Hepatocyte (in vitro differentiated cells): ENCODE data around the gene KIF6. TPM values are rescaled to one million over a fixed set of nuclear protein-coding genes. Genes with fewer than 3 reads are reported as not detected.
"Not testable (repeated sequence)": the region's sequence is repeated elsewhere in the genome, so short reads cannot be mapped to it uniquely, and the experiment has no call there.

Experiments used
- DNase-seq: peaks from one replicate; pipeline ENCODE4 v3.0.0-alpha.2; 2016; ENCODE audit warnings: low spot score
- H2AFZ ChIP-seq: fragments of 200-600 bp; sonication (generic); 2 replicates; pipeline ENCODE4 v1.6.0; 2016; ENCODE audit warnings: antibody characterized with exemption, mild to moderate bottlenecking
- H3K27ac ChIP-seq: fragments of 200-600 bp; sonication (generic); 2 replicates; pipeline ENCODE4 v1.5.1; 2016; ENCODE audit warnings: mild to moderate bottlenecking
- H3K27me3 ChIP-seq: fragments of 200-600 bp; sonication (generic); 2 replicates; pipeline ENCODE4 v1.6.1; 2016
- H3K36me3 ChIP-seq: fragments of 200-600 bp; sonication (generic); replicated peaks from 2 replicates; pipeline ENCODE4 v1.5.1; 2016; ENCODE audit warnings: low read depth; ENCODE audit not compliant: insufficient read depth
- H3K4me1 ChIP-seq: fragments of 200-600 bp; sonication (generic); 2 replicates; pipeline ENCODE4 v1.5.1; 2016; ENCODE audit warnings: mild to moderate bottlenecking, moderate library complexity; ENCODE audit not compliant: insufficient read depth
- H3K4me2 ChIP-seq: fragments of 200-600 bp; sonication (generic); 2 replicates; pipeline ENCODE4 v1.6.0; 2016
- H3K4me3 ChIP-seq: fragments of 200-600 bp; sonication (generic); 2 replicates; pipeline ENCODE4 v1.5.1; 2016; ENCODE audit warnings: mild to moderate bottlenecking
- H3K79me2 ChIP-seq: fragments of 200-600 bp; sonication (generic); 2 replicates; pipeline ENCODE4 v1.6.0; 2017; ENCODE audit warnings: mild to moderate bottlenecking
- H3K9me2 ChIP-seq: fragments of 200-600 bp; sonication (generic); replicated peaks from 2 replicates; pipeline ENCODE4 v1.6.0; 2017; ENCODE audit warnings: mild to moderate bottlenecking; ENCODE audit not compliant: insufficient read depth
- H3K9me3 ChIP-seq: fragments of 200-600 bp; sonication (generic); 2 replicates; pipeline ENCODE4 v1.5.1; 2016; ENCODE audit warnings: low read depth, mild to moderate bottlenecking
- H4K20me1 ChIP-seq: fragments of 200-600 bp; sonication (generic); 2 replicates; pipeline ENCODE4 v1.6.0; 2016; ENCODE audit warnings: mild to moderate bottlenecking; ENCODE audit not compliant: insufficient read depth, poor library complexity, severe bottlenecking
- EZH2 ChIP-seq: fragments of 200-600 bp; sonication (generic); IDR thresholded peaks from 2 replicates; pipeline ENCODE4 v1.6.1; 2016; ENCODE audit warnings: antibody characterized with exemption, mild to moderate bottlenecking, borderline replicate concordance
- EZH2phosphoT487 ChIP-seq: fragments of 200-600 bp; sonication (generic); IDR thresholded peaks from one replicate; pipeline ENCODE4 v1.6.1; 2018; ENCODE audit warnings: antibody characterized with exemption, mild to moderate bottlenecking, low read depth, moderate library complexity; ENCODE audit not compliant: unreplicated experiment, severe bottlenecking
- WGBS: methylation state at CpG from one replicate; pipeline ENCODE4 v1.1.6; 2016; ENCODE audit warnings: low lambda C conversion rate; ENCODE audit errors: missing lambda C conversion rate; 5-methylcytosine and 5-hydroxymethylcytosine counted together
- polyA plus RNA-seq: library from polyadenylated mRNA; unstranded; fragments of >200 nt; fragmentation: Nextera tagmentation; extraction: Ambion mirVana; gene quantifications from 2 replicates; pipeline ENCODE4 v1.2.1, GENCODE V29; 2016
- total RNA-seq: library from RNA; depleted of rRNA; stranded (reverse); fragments of >200 nt; gene quantifications from 2 replicates; pipeline ENCODE4 v1.2.3, GENCODE V29; 2014
- TF ChIP-seq, protein P1 (sequence below): fragments of 200-600 bp; sonication (generic); IDR thresholded peaks from 2 replicates; pipeline ENCODE4 v1.5.1; 2016; ENCODE audit warnings: antibody characterized with exemption, mild to moderate bottlenecking; ENCODE audit not compliant: poor library complexity

KIF6 gene
- total and polyA plus RNA-seq, 2 experiments from 2014 or later, result 0.87 to 2.3 TPM

DNA sequence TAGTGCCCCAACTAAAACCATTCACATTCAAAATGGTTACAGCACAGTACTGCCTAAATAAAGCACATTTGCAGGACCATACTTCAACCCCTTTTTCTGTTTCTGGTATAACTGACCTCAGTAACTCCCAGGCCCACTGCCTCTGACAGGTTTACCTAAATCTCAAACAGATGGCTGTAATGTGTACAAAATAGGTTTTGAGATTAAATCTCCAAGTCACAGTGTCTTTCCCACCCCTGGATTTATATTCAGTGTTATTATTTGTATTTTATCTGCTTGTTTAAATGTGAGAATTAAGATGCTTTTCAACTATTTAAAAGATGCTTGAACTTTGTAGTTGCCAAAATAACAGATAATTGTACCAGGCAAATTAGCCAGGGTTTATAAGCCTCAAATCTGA lies 4.7 kb upstream of the KIF6 start:
- DNase-seq, result no peak
- Histone ChIP-seq H3K79me2 (no peaks in the 10 kb centered on the region), H2AFZ (no peak overlapping the region), H3K27me3 (peaks cover 3% of the 10 kb centered on the region), H3K36me3 (no peaks in the 10 kb centered on the region), H3K9me2 (no peaks in the 10 kb centered on the region), H3K9me3 (no peaks in the 10 kb centered on the region), H3K4me2 (no peak overlapping the region), H4K20me1 (no peaks in the 10 kb centered on the region), H3K4me1 (no peaks in the 10 kb centered on the region), H3K27ac (no peak overlapping the region), H3K4me3 (no peak overlapping the region)
- TF ChIP-seq, protein P1, sequence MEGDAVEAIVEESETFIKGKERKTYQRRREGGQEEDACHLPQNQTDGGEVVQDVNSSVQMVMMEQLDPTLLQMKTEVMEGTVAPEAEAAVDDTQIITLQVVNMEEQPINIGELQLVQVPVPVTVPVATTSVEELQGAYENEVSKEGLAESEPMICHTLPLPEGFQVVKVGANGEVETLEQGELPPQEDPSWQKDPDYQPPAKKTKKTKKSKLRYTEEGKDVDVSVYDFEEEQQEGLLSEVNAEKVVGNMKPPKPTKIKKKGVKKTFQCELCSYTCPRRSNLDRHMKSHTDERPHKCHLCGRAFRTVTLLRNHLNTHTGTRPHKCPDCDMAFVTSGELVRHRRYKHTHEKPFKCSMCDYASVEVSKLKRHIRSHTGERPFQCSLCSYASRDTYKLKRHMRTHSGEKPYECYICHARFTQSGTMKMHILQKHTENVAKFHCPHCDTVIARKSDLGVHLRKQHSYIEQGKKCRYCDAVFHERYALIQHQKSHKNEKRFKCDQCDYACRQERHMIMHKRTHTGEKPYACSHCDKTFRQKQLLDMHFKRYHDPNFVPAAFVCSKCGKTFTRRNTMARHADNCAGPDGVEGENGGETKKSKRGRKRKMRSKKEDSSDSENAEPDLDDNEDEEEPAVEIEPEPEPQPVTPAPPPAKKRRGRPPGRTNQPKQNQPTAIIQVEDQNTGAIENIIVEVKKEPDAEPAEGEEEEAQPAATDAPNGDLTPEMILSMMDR, result no peak
- TF ChIP-seq EZH2, result no peak
- TF ChIP-seq EZH2phosphoT487, result no peak

DNA sequence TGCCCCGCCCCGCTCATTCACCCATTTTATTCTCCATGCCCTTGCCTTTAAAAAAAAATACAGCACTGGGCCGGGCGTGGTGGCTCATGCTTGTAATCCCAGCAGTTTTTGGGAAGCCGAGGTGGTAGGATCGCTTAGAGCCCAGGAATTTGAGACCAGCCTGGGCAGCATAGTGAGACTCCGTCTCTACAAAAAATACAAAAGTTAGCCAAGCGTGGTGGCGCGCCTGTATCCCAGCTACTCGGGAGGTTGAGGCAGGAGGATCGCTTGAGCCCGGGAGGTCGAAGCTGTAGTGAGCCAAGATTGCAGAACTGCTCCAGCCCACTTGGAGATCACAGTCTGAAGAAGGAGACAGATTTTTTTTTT lies 407 bp upstream of the KIF6 start:
- H3K27ac ChIP-seq, result no peak overlapping the region
- DNase-seq, result no peak
- TF ChIP-seq, protein P1, result no peak
- TF ChIP-seq EZH2phosphoT487, result no peak
- no peak for TF ChIP-seq EZH2

DNA sequence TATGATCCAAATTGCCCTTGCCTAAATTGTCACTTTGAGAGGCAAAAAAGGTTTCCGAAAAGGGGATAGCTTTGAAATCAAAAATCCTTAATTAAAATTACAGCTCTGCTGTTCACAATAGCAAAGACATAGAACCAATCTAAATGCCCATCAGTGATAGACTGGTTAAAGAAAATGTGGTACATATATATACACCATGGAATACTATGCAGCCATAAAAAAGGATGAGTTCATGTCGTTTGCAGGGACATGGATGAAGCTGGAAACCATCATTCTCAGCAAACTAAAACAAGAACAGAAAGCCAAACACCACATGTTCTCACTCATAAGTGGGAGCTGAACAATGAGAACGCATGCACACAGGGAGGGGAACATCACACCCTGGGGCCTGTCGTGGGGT lies 1.9 kb downstream of the KIF6 start:
- H3K27me3 ChIP-seq, H3K9me2 ChIP-seq, H3K36me3 ChIP-seq, DNase-seq, H4K20me1 ChIP-seq, H3K9me3 ChIP-seq, H2AFZ ChIP-seq, H3K4me3 ChIP-seq, H3K4me2 ChIP-seq, H3K27ac ChIP-seq, H3K4me1 ChIP-seq, H3K79me2 ChIP-seq: not testable (repeated sequence)
- 97% methylated on average over 4 of the region's 4 CpGs for WGBS

More for the DNA sequence above, 407 bp upstream of the KIF6 start:
- Histone ChIP-seq H3K9me2 (no peaks in the 10 kb centered on the region), H3K4me2 (peak overlapping the region; percentile 84), H3K4me1 (no peaks in the 10 kb centered on the region), H4K20me1 (no peaks in the 10 kb centered on the region), H3K79me2 (no peaks in the 10 kb centered on the region), H3K9me3 (no peaks in the 10 kb centered on the region), H3K4me3 (no peak overlapping the region), H3K27me3 (peaks cover 3% of the 10 kb centered on the region), H2AFZ (peak overlapping the region; percentile 94), H3K36me3 (no peaks in the 10 kb centered on the region)
- 69% methylated on average over 14 of the region's 14 CpGs for WGBS

DNA sequence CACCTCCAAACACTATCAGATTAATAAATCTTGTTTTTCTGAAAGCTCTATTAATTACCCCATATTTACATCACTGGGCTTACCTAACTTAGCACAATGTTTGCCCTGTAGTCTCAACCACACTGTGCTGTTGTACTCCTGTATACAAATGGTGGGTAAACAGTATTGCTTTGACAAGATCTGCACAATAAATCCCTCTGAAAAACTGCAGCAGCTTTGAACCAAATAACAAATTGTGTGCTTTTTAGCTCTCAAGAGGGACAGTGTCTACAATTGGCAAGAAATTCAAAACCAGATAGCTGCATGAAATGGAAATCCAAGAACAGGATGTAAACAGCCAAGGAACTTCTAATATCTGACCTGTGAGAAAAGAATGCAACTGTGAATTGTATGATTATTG lies 10.4 kb downstream of the KIF6 start:
- no peaks in the 10 kb centered on the region for H3K4me1 ChIP-seq
- no peak overlapping the region for H2AFZ ChIP-seq
- H3K4me3 ChIP-seq, result no peak overlapping the region
- H3K36me3 ChIP-seq, result no peaks in the 10 kb centered on the region
- no peaks in the 10 kb centered on the region for H3K9me2 ChIP-seq
- no peaks in the 10 kb centered on the region for H3K9me3 ChIP-seq
- no peak for DNase-seq
- TF ChIP-seq EZH2phosphoT487 (no peak), EZH2 (no peak)
- TF ChIP-seq, protein P1, result no peak
- no peaks in the 10 kb centered on the region for H3K79me2 ChIP-seq
- H3K27me3 ChIP-seq, result no peaks in the 10 kb centered on the region
- no peak overlapping the region for H3K4me2 ChIP-seq
- H3K27ac ChIP-seq, result no peak overlapping the region
- no peaks in the 10 kb centered on the region for H4K20me1 ChIP-seq
